GM12865 (cell line): ENCODE results near the gene DCUN1D5.
A peak's percentile ranks its signal among the peaks of the same experiment; 100 is the strongest.

Experiments
- DNase-seq: peaks from one replicate; pipeline ENCODE4 v3.0.0; 2010; ENCODE audit warnings: low read depth
- H3K4me3 ChIP-seq: 2 replicates; pipeline ENCODE4 v1.5.1; 2011; ENCODE audit warnings: mild to moderate bottlenecking, low read depth, low read length, control low read depth
- CTCF ChIP-seq: IDR thresholded peaks from 2 replicates; pipeline ENCODE4 v1.5.1; 2011; ENCODE audit warnings: low read length, control low read depth, low read depth, inconsistent platforms; ENCODE audit not compliant: insufficient read depth; ENCODE audit errors: missing control alignments

The DCUN1D5 gene

GRCh38 chr11:103061656-103062055, 30.3 kb downstream of the DCUN1D5 start:
- H3K4me3 ChIP-seq = no peak overlapping the region
- no peak for TF ChIP-seq CTCF
- no peak for DNase-seq

- H3K4me3 ChIP-seq = no peak overlapping the region
- peak; percentile 40 for TF ChIP-seq CTCF
- DNase-seq = peak; percentile 30
Measured at GRCh38 chr11:103055221-103055890, 36.6 kb downstream of the DCUN1D5 start.

GRCh38 chr11:103053997-103054396, 38.0 kb downstream of the DCUN1D5 start:
- H3K4me3 ChIP-seq = no peak overlapping the region
- no peak for TF ChIP-seq CTCF
- DNase-seq = no peak

- H3K4me3 ChIP-seq = no peak overlapping the region
- TF ChIP-seq CTCF = no peak
- no peak for DNase-seq
Measured at GRCh38 chr11:103051981-103052380, 40.0 kb downstream of the DCUN1D5 start.

- no peak for DNase-seq
- no peak for TF ChIP-seq CTCF
- no peak overlapping the region for H3K4me3 ChIP-seq
Measured at GRCh38 chr11:103051151-103051801, 40.7 kb downstream of the DCUN1D5 start.

- TF ChIP-seq CTCF = no peak
- no peak for DNase-seq
- no peak overlapping the region for H3K4me3 ChIP-seq
Measured at GRCh38 chr11:103050351-103050750, 41.6 kb downstream of the DCUN1D5 start.
